K562 (cell line): ENCODE measurements around the gene CBFA2T2. TPM values are rescaled to one million over a fixed set of nuclear protein-coding genes. Genes with fewer than 3 reads are reported as not detected.

Source experiments
- ARNT ChIP-seq, 2 experiments: fragments of 450-650 bp; IDR thresholded peaks; 2 replicates each; pipeline ENCODE4 v1.6.1; 2016; ENCODE audit warnings: mild to moderate bottlenecking in 1 of 2
- BRD4 ChIP-seq: fragments of 200-600 bp; sonication (generic); IDR thresholded peaks from 2 replicates; pipeline ENCODE4 v1.6.1; 2017; ENCODE audit warnings: inconsistent platforms
- CBX5 ChIP-seq: IDR thresholded peaks from 2 replicates; pipeline ENCODE4 v1.6.1; 2014; ENCODE audit warnings: low read depth, borderline replicate concordance
- CEBPZ ChIP-seq: fragments of 150-350 bp; IDR thresholded peaks from 2 replicates; pipeline ENCODE4 v1.6.1; 2014; ENCODE audit warnings: low read depth, mild to moderate bottlenecking, low read length, borderline replicate concordance
- DIDO1 ChIP-seq: fragments of 450-650 bp; IDR thresholded peaks from 2 replicates; pipeline ENCODE4 v1.6.1; 2016; ENCODE audit warnings: low read depth, missing biosample characterization, missing genetic modification characterization
- EP300 ChIP-seq: IDR thresholded peaks from 2 replicates; pipeline ENCODE4 v1.6.1; 2012; ENCODE audit warnings: low read length, improper control_type of control experiment
- ETV1 ChIP-seq: fragments of 450-650 bp; conservative IDR thresholded peaks from 2 replicates; pipeline ENCODE4 v1.6.1; 2016; ENCODE audit warnings: missing genetic modification characterization, control low read depth, low read depth, missing compliant biosample characterization
- FIP1L1 ChIP-seq: fragments of 200-400 bp; formaldehyde crosslinking; IDR thresholded peaks from 2 replicates; pipeline ENCODE4 v1.6.1; 2018; ENCODE audit warnings: mild to moderate bottlenecking, low read depth, low read length; ENCODE audit not compliant: poor library complexity, severe bottlenecking
- HDAC6 ChIP-seq: IDR thresholded peaks from 2 replicates; pipeline ENCODE4 v1.6.1; 2012; ENCODE audit warnings: low read depth, mild to moderate bottlenecking, control low read depth, inconsistent platforms, low read length, moderate library complexity
- HDGF ChIP-seq: fragments of 450-650 bp; IDR thresholded peaks from 2 replicates; pipeline ENCODE4 v1.6.1; 2016
- HINFP ChIP-seq: fragments of 450-650 bp; conservative IDR thresholded peaks from 2 replicates; pipeline ENCODE4 v1.6.1; 2016; ENCODE audit warnings: missing genetic modification characterization, low read depth, mild to moderate bottlenecking, control low read depth, missing compliant biosample characterization
- KAT7 ChIP-seq: sonication (generic); formaldehyde crosslinking; IDR thresholded peaks from 2 replicates; pipeline ENCODE4 v1.8.0; 2022; ENCODE audit warnings: missing genetic modification reagents, mild to moderate bottlenecking, borderline replicate concordance
- KLF10 ChIP-seq: fragments of 250-450 bp; sonication (Bioruptor Pico); IDR thresholded peaks from 2 replicates; pipeline ENCODE4 v1.6.1; 2021; ENCODE audit warnings: matching md5 sums
- MAFK ChIP-seq: IDR thresholded peaks from 2 replicates; pipeline ENCODE4 v1.6.1; 2011; ENCODE audit warnings: low read length, improper control_type of control experiment
- MECOM ChIP-seq: fragments of 250-450 bp; sonication (Bioruptor Pico); IDR thresholded peaks from 2 replicates; pipeline ENCODE4 v1.8.0; 2022; ENCODE audit warnings: inconsistent platforms
- PHF20 ChIP-seq: fragments of 450-650 bp; IDR thresholded peaks from 2 replicates; pipeline ENCODE4 v1.6.1; 2018; ENCODE audit not compliant: partially characterized antibody
- SLC30A9 ChIP-seq: fragments of 250-450 bp; sonication (Bioruptor Pico); IDR thresholded peaks from 2 replicates; pipeline ENCODE4 v1.8.0; 2022; ENCODE audit warnings: mild to moderate bottlenecking, moderate library complexity
- SMARCE1 ChIP-seq: fragments of 450-650 bp; IDR thresholded peaks from 2 replicates; pipeline ENCODE4 v1.7.1; 2016; ENCODE audit warnings: mild to moderate bottlenecking
- SRF ChIP-seq, 2 experiments: fragments of 250-450, 450-650 bp in 1 of 2; sonication (Bioruptor Pico) in 1 of 2; sonication (generic) in 1 of 2; formaldehyde crosslinking; IDR thresholded peaks; 2 replicates each; pipeline versions ENCODE4 v1.5.0 to v1.5.1; 2020 to 2022; ENCODE audit warnings: mild to moderate bottlenecking in 1 of 2, missing genetic modification reagents in 1 of 2
- TAF7 ChIP-seq: fragments of 450-650 bp; IDR thresholded peaks from 2 replicates; pipeline ENCODE4 v1.6.1; 2016; ENCODE audit warnings: missing genetic modification characterization, missing compliant biosample characterization
- XRCC3 ChIP-seq: fragments of 450-650 bp; IDR thresholded peaks from 2 replicates; pipeline ENCODE4 v1.6.1; 2017; ENCODE audit warnings: mild to moderate bottlenecking, moderate library complexity
- ZC3H11A ChIP-seq: IDR thresholded peaks from 2 replicates; pipeline ENCODE4 v1.6.1; 2012; ENCODE audit warnings: low read depth, low read length, improper control_type of control experiment
- ZKSCAN3 ChIP-seq: fragments of 250-450 bp; sonication (Bioruptor Pico); IDR thresholded peaks from 2 replicates; pipeline ENCODE4 v1.4.0; 2020
- ZNF3 ChIP-seq: fragments of 250-450 bp; sonication (Bioruptor Pico); IDR thresholded peaks from 2 replicates; pipeline ENCODE4 v1.5.0; 2021; ENCODE audit warnings: mild to moderate bottlenecking, moderate library complexity
- ZNF512 ChIP-seq: IDR thresholded peaks from 2 replicates; pipeline ENCODE4 v1.6.1; 2016; ENCODE audit warnings: missing genetic modification characterization, missing compliant biosample characterization
- ZNF586 ChIP-seq: fragments of 450-650 bp; formaldehyde crosslinking; conservative IDR thresholded peaks from 2 replicates; pipeline ENCODE4 v1.4.0; 2020; ENCODE audit warnings: mild to moderate bottlenecking, moderate library complexity
- ZNF668 ChIP-seq: fragments of 250-450 bp; sonication (Bioruptor Pico); IDR thresholded peaks from 2 replicates; pipeline ENCODE4 v1.8.0; 2022; ENCODE audit warnings: mild to moderate bottlenecking, inconsistent platforms
- polyA plus RNA-seq, 8 experiments: library from polyadenylated mRNA; depleted of rRNA in 4 of 8; stranded (reverse) in 5 of 8; unstranded in 3 of 8; fragments of >200 nt; fragmentation: Nextera tagmentation in 2 of 8; fragmentation: Illumina TruSeq in 1 of 8; extraction: Ambion mirVana in 2 of 8; extraction: Trizol in 1 of 8; gene quantifications; 2 replicates each; pipeline versions ENCODE4 v1.2.1 to v1.2.3, GENCODE V29; 2011 to 2014; ENCODE audit warnings: inconsistent platforms in 1 of 8, missing spikeins in 1 of 8
- total RNA-seq, 7 experiments: library from RNA; depleted of rRNA in 6 of 7; stranded (reverse); fragments of >200 nt in 6 of 7; fragmentation: Illumina TruSeq in 2 of 7; extraction: Trizol in 2 of 7; gene quantifications; 2 replicates each; pipeline versions ENCODE4 v1.2.1 to v1.2.3, GENCODE V29; 2011 to 2021; ENCODE audit warnings: low replicate concordance in 1 of 7

Gene CBFA2T2
- total and polyA plus RNA-seq, 9 of the 15 experiments (the other 6 are each of a cell fraction or from before 2014, with no cell fraction given): 0.27 to 9.6 (median 5.8) TPM

- no peak for TF ChIP-seq ZNF512
- TF ChIP-seq SRF (CRISPR knock-in tag; IDR thresholded peaks at IDR 0.05): no peak; a peak in 1 of 4 replicates
- no peak for TF ChIP-seq FIP1L1
- peak in 1 of 2 experiments; percentile 52; a peak in 1 of 4 replicates for TF ChIP-seq ARNT (IDR thresholded peaks at IDR 0.05)
- no peak for TF ChIP-seq XRCC3
- TF ChIP-seq MAFK: no peak
- TF ChIP-seq ZNF3 (CRISPR knock-in tag): no peak
- TF ChIP-seq ZNF586: no peak
- no peak for TF ChIP-seq CBX5
- peak; percentile 85 for TF ChIP-seq SMARCE1
- no peak for TF ChIP-seq KLF10 (CRISPR knock-in tag)
- TF ChIP-seq BRD4: no peak
- TF ChIP-seq ETV1: no peak
- no peak for TF ChIP-seq ZC3H11A
- no peak for TF ChIP-seq SLC30A9 (CRISPR knock-in tag)
- TF ChIP-seq CEBPZ: no peak
- TF ChIP-seq EP300: peak; percentile 95
- TF ChIP-seq ZKSCAN3: no peak
- no peak for TF ChIP-seq PHF20
- no peak for TF ChIP-seq KAT7 (CRISPR knock-in tag)
- TF ChIP-seq MECOM: peak; percentile 48; the same call in 1 of the 2 replicates
- TF ChIP-seq ZNF668 (CRISPR knock-in tag): 0 out of 2 replicates have a peak, but pooled peaks have one; percentile 15
- 0 out of 2 replicates have a peak, but pooled peaks have one; percentile 62 for TF ChIP-seq HDGF
- no peak for TF ChIP-seq HINFP (tag)
- no peak for TF ChIP-seq TAF7 (tag)
- no peak for TF ChIP-seq HDAC6
- TF ChIP-seq DIDO1: no peak
These were observed 199.1 kb downstream of the CBFA2T2 start (continued) for GRCh38 chr20:33688938-33689424.
